Measurements from ENCODE around the gene P4HTM.

Gene P4HTM

GRCh38 chr3:48966367-48966766, 23.7 kb upstream of the P4HTM start:
- no peak overlapping the region for H3K4me3 ChIP-seq (ENCODE audit: low read depth, low read length)
- no peak for TF ChIP-seq CTCF (IDR thresholded peaks at IDR 0.05; ENCODE audit: insufficient read depth, low read depth, low read length, missing control alignments)
- peak; percentile 20 for DNase-seq (ENCODE audit: low read depth)

GRCh38 chr3:48966876-48967361, 23.1 kb upstream of the P4HTM start:
- no peak overlapping the region for H3K4me3 ChIP-seq (ENCODE audit: low read depth, low read length)
- no peak for DNase-seq (ENCODE audit: low read depth)
- no peak for TF ChIP-seq CTCF (IDR thresholded peaks at IDR 0.05; ENCODE audit: insufficient read depth, low read depth, low read length, missing control alignments)

- no peak for TF ChIP-seq CTCF (IDR thresholded peaks at IDR 0.05; ENCODE audit: insufficient read depth, low read depth, low read length, missing control alignments)
- no peak for DNase-seq (ENCODE audit: low read depth)
- no peak overlapping the region for H3K4me3 ChIP-seq (ENCODE audit: low read depth, low read length)
These were observed 19.5 kb upstream of the P4HTM start for GRCh38 chr3:48970586-48970985.

GRCh38 chr3:48974076-48974864, 15.8 kb upstream of the P4HTM start:
- no peak for DNase-seq (ENCODE audit: low read depth)
- TF ChIP-seq CTCF (IDR thresholded peaks at IDR 0.05; ENCODE audit: insufficient read depth, low read depth, low read length, missing control alignments) = no peak
- H3K4me3 ChIP-seq (ENCODE audit: low read depth, low read length) = no peak overlapping the region

- no peak for TF ChIP-seq CTCF (IDR thresholded peaks at IDR 0.05; ENCODE audit: insufficient read depth, low read depth, low read length, missing control alignments)
- no peak for DNase-seq (ENCODE audit: low read depth)
- no peak overlapping the region for H3K4me3 ChIP-seq (ENCODE audit: low read depth, low read length)
These were observed 10.6 kb upstream of the P4HTM start for GRCh38 chr3:48979451-48979850.

GRCh38 chr3:48980295-48980694, 9.7 kb upstream of the P4HTM start:
- DNase-seq (ENCODE audit: low read depth) = no peak
- no peak for TF ChIP-seq CTCF (IDR thresholded peaks at IDR 0.05; ENCODE audit: insufficient read depth, low read depth, low read length, missing control alignments)
- no peak overlapping the region for H3K4me3 ChIP-seq (ENCODE audit: low read depth, low read length)

- no peak for TF ChIP-seq CTCF (IDR thresholded peaks at IDR 0.05; ENCODE audit: insufficient read depth, low read depth, low read length, missing control alignments)
- no peak overlapping the region for H3K4me3 ChIP-seq (ENCODE audit: low read depth, low read length)
- DNase-seq (ENCODE audit: low read depth) = no peak
These were observed 8.0 kb upstream of the P4HTM start for GRCh38 chr3:48982016-48982415.

Measured in GM12865 (cell line).